ENCODE data around the gene AKR1C1.
"Not testable (repeated sequence)": the region's sequence is repeated elsewhere in the genome, so short reads cannot be mapped to it uniquely, and the experiment has no call there.

DNA sequence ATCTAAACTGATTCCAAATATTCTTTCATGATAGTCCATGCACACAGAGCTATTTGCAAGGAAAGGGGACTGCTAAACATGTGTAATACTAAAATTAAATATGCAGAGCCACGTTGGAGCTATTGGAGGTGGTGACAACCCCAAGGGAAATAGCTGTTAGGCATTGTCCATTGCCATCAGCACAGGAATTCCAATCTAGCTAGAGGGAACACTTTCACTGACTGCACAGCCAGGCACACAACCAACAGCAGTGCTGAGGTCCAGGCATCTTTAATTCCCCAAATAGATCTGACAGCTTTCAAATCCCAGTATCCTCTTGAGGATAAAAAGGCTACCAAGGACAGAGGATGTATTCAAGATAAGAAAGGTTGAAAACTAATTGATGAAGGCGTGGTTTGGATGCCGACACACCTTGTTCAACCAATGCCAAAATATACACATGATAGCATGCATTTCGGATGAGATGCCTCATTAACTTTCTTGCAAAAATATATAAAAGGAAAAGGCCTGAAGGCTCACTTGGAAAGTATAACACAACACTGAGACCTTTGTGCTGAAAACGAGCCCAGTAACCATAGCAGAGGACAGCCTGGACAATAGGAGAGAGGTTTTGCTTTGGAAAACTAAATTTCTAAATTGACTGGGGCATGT, 11.6 kb upstream of the AKR1C1 start:
- TF ChIP-seq, protein P1, sequence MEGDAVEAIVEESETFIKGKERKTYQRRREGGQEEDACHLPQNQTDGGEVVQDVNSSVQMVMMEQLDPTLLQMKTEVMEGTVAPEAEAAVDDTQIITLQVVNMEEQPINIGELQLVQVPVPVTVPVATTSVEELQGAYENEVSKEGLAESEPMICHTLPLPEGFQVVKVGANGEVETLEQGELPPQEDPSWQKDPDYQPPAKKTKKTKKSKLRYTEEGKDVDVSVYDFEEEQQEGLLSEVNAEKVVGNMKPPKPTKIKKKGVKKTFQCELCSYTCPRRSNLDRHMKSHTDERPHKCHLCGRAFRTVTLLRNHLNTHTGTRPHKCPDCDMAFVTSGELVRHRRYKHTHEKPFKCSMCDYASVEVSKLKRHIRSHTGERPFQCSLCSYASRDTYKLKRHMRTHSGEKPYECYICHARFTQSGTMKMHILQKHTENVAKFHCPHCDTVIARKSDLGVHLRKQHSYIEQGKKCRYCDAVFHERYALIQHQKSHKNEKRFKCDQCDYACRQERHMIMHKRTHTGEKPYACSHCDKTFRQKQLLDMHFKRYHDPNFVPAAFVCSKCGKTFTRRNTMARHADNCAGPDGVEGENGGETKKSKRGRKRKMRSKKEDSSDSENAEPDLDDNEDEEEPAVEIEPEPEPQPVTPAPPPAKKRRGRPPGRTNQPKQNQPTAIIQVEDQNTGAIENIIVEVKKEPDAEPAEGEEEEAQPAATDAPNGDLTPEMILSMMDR (conservative IDR thresholded peaks at IDR 0.05; ENCODE audit: low read length): not testable (repeated sequence)
- TF ChIP-seq EZH2phosphoT487 (IDR thresholded peaks at IDR 0.05; ENCODE audit: borderline replicate concordance, low read depth, low read length): not testable (repeated sequence)

All from OCI-LY7 (cell line).